ENCODE data around the gene WNT9B. TPM values are rescaled to one million over a fixed set of nuclear protein-coding genes. Genes with fewer than 3 reads are reported as not detected.

The WNT9B gene
- total and polyA plus RNA-seq, 4 donors: 0.08 to 0.14 (median 0.10) TPM; not detected in 1

GRCh38 chr17:46910179-46910927, 59.0 kb downstream of the WNT9B start:
- DNase-seq (ENCODE audit: low spot score): no peak
- 68% methylated on average over 10 of the region's 10 CpGs for WGBS
- Histone ChIP-seq H3K27ac (ENCODE audit: low read depth in 1 of 2, low read length in 2 of 2) (no peak overlapping the region), H3K9ac (ENCODE audit: low read depth in 1 of 2, low read length in 2 of 2) (no peak overlapping the region), H3K36me3 (ENCODE audit: control insufficient read depth in 4 of 4, insufficient read depth in 3 of 4, low read depth in 1 of 4, low read length in 3 of 4) (no peaks in the 10 kb centered on the region), H3K27me3 (ENCODE audit: control insufficient read depth in 4 of 4, insufficient read depth in 4 of 4, low read length in 3 of 4) (no peaks in the 10 kb centered on the region), H3K4me1 (ENCODE audit: control insufficient read depth in 4 of 4, insufficient read depth in 4 of 4, low read length in 3 of 4) (no peaks in the 10 kb centered on the region), H3K9me3 (ENCODE audit: control insufficient read depth in 4 of 4, low read length in 3 of 4) (no peaks in the 10 kb centered on the region), H3K4me3 (ENCODE audit: low read depth in 1 of 3, low read length in 3 of 3) (no peak overlapping the region)
- no peak for TF ChIP-seq EGR1 (IDR thresholded peaks at IDR 0.05; ENCODE audit: low read depth in 2 of 2)

DNA sequence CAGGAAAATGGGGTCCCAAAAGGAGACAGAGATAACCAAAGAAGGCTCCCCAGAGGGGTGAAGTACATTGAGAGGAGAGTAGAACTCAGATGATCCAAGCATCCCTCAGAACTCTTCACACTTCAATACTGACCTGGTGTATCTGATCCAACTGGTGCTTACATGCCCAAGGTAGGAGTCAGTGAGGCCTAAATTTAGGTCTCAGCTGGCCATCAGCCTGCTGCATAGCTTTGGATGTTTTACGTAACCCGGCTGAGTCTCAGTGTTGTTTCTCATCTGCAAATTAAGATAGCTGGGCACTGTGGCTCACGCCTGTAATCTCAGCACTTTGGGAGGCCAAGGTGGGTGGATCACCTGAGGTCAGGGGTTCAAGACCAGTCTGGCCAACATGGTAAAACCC, 59.9 kb downstream of the WNT9B start:
- Histone ChIP-seq H3K4me1 (ENCODE audit: control insufficient read depth in 4 of 4, insufficient read depth in 4 of 4, low read length in 3 of 4) (no peaks in the 10 kb centered on the region), H3K9ac (ENCODE audit: low read depth in 1 of 2, low read length in 2 of 2) (no peak overlapping the region), H3K27ac (ENCODE audit: low read depth in 1 of 2, low read length in 2 of 2) (no peak overlapping the region), H3K36me3 (ENCODE audit: control insufficient read depth in 4 of 4, insufficient read depth in 3 of 4, low read depth in 1 of 4, low read length in 3 of 4) (no peaks in the 10 kb centered on the region), H3K27me3 (ENCODE audit: control insufficient read depth in 4 of 4, insufficient read depth in 4 of 4, low read length in 3 of 4) (no peaks in the 10 kb centered on the region), H3K9me3 (ENCODE audit: control insufficient read depth in 4 of 4, low read length in 3 of 4) (no peaks in the 10 kb centered on the region), H3K4me3 (ENCODE audit: low read depth in 1 of 3, low read length in 3 of 3) (no peak overlapping the region)
- TF ChIP-seq ZBTB33 (IDR thresholded peaks at IDR 0.05) (no peak), NR2F2 (IDR thresholded peaks at IDR 0.05) (no peak), GABPA (IDR thresholded peaks at IDR 0.05 in 1 of 2, conservative IDR thresholded peaks at IDR 0.05 in 1 of 2) (no peak), YY1 (IDR thresholded peaks at IDR 0.05) (no peak), HNF4G (IDR thresholded peaks at IDR 0.05) (no peak), JUND (IDR thresholded peaks at IDR 0.05) (no peak), TAF1 (conservative IDR thresholded peaks at IDR 0.05) (no peak), SP1 (IDR thresholded peaks at IDR 0.05) (no peak), EGR1 (IDR thresholded peaks at IDR 0.05; ENCODE audit: low read depth in 2 of 2) (no peak), FOXA2 (IDR thresholded peaks at IDR 0.05) (no peak), MAX (IDR thresholded peaks at IDR 0.05) (no peak), RAD21 (IDR thresholded peaks at IDR 0.05) (no peak), CTCF (IDR thresholded peaks at IDR 0.05; ENCODE audit: low read depth, low read length, missing input control) (no peak)
- TF ChIP-seq, protein P1, sequence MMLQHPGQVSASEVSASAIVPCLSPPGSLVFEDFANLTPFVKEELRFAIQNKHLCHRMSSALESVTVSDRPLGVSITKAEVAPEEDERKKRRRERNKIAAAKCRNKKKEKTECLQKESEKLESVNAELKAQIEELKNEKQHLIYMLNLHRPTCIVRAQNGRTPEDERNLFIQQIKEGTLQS (IDR thresholded peaks at IDR 0.05): no peak
- DNase-seq (ENCODE audit: low spot score): no peak
- 87% methylated on average over 3 of the region's 3 CpGs for WGBS

GRCh38 chr17:46915596-46915995, 64.2 kb downstream of the WNT9B start:
- H3K27me3 ChIP-seq (ENCODE audit: control insufficient read depth in 4 of 4, insufficient read depth in 4 of 4, low read length in 3 of 4): no peaks in the 10 kb centered on the region
- WGBS: 44% methylated on average over 1 of the region's 1 CpG
- H3K9ac ChIP-seq (ENCODE audit: low read depth in 1 of 2, low read length in 2 of 2): no peak overlapping the region
- no peak overlapping the region for H3K27ac ChIP-seq (ENCODE audit: low read depth in 1 of 2, low read length in 2 of 2)
- no peaks in the 10 kb centered on the region for H3K4me1 ChIP-seq (ENCODE audit: control insufficient read depth in 4 of 4, insufficient read depth in 4 of 4, low read length in 3 of 4)
- no peak for DNase-seq (ENCODE audit: low spot score)
- H3K9me3 ChIP-seq (ENCODE audit: control insufficient read depth in 4 of 4, low read length in 3 of 4): no peaks in the 10 kb centered on the region
- H3K36me3 ChIP-seq (ENCODE audit: control insufficient read depth in 4 of 4, insufficient read depth in 3 of 4, low read depth in 1 of 4, low read length in 3 of 4): no peaks in the 10 kb centered on the region
- H3K4me3 ChIP-seq (ENCODE audit: low read depth in 1 of 3, low read length in 3 of 3): no peak overlapping the region
- TF ChIP-seq JUND (IDR thresholded peaks at IDR 0.05): no peak
- TF ChIP-seq RAD21 (IDR thresholded peaks at IDR 0.05): no peak
- no peak for TF ChIP-seq MAX (IDR thresholded peaks at IDR 0.05)
- no peak for TF ChIP-seq ZBTB33 (IDR thresholded peaks at IDR 0.05)
- TF ChIP-seq FOXA2 (IDR thresholded peaks at IDR 0.05): no peak
- no peak for TF ChIP-seq TAF1 (conservative IDR thresholded peaks at IDR 0.05)
- no peak for TF ChIP-seq HNF4G (IDR thresholded peaks at IDR 0.05)
- no peak for TF ChIP-seq HNF4A (conservative IDR thresholded peaks at IDR 0.05)
- no peak for TF ChIP-seq EGR1 (IDR thresholded peaks at IDR 0.05; ENCODE audit: low read depth in 2 of 2)
- no peak for TF ChIP-seq FOXA1 (IDR thresholded peaks at IDR 0.05)
- TF ChIP-seq CTCF (IDR thresholded peaks at IDR 0.05; ENCODE audit: low read depth, low read length, missing input control): no peak
- no peak for TF ChIP-seq NR2F2 (IDR thresholded peaks at IDR 0.05)
- TF ChIP-seq SP1 (IDR thresholded peaks at IDR 0.05): no peak

Measured in liver (tissue), 9 donors.